ENCODE data around the gene MICU2.
A peak's percentile ranks its signal among the peaks of the same experiment; 100 is the strongest.

The MICU2 gene

GRCh38 chr13:21476893-21477472, 127.0 kb downstream of the MICU2 start:
- DNase-seq = peak; percentile 70

DNA sequence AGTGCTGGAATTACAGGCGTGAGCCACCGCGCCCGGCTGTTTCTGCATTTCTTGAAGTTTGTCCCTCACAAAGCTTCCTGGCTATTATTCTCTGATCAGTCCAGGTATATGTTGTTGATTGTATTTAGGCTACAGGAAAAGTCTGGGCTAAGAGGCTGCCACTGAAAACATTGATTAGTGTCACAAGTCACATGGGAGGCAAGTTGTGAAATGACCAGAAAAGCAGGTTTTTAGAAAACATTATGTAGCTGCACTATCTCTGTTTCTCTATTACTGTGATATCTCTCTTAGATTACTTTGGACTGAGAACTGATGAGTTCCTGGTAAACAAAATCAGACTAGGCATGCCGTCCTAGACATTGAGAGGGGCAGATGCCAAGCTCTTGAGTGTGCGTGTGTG, 128.9 kb downstream of the MICU2 start:
- no peak for DNase-seq

DNA sequence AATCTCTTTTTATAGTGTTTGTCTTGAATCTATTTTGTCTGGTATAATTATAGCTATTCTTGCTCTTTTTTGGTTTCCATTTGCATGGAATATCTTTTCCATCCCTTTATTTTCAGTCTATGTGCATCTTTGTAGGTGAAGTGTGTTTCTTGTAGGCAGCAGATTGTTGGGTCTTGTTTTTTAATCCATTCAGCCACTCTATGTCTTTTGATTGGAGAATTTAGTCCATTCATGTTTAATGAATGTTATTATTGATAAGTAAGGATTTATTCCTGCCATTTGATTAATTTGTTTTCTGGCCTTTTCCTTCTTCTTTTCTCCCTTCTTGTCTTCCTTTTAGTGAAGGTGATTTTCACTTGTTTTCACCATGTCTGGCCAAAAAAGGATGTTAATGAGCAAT, 133.2 kb downstream of the MICU2 start:
- no peak for DNase-seq

- no peak for DNase-seq
Observed at GRCh38 chr13:21466527-21466926, 137.4 kb downstream of the MICU2 start.

DNA sequence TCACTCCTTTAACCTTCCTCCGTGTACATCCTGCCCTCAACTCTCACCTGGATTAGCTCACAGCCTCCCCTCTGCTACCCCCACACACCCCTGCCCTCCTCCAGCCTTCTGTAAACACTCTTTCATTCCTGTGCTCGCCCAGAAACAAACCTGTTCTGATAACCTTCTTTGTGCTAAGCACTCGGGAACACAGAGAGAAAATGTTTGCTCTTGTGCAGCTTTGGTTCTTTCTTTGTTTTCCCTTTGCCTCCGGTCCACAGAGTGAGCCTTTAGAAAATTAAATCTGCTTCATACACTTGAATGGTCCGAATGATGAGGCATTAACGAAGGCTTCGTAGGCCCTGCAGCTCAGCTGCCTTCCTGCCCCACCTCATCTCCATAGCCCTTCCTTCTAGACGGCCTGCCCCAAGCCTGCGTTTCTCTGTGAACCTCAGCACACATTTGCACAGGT, 138.2 kb downstream of the MICU2 start:
- no peak for DNase-seq

DNA sequence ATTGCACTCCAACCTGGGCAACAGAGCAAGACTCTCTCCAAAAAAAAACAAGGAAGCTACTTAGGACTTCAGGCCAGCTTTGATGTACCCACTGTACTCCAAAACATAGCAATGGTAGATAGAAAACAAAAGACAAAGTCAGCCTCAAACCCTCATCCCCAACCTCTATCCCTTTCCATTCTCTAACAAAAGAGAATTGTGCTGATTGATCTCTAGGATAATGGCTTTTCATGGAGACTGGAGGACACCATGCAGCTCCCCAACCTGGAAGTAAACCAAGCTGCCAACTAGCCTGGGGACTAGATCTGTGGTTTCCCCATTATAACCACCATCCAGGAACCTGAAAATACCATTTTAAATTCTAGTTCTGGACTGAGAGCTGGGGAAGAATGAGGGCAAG, 140.5 kb downstream of the MICU2 start:
- no peak for DNase-seq

GRCh38 chr13:21461131-21461530, 142.8 kb downstream of the MICU2 start:
- DNase-seq = no peak

GRCh38 chr13:21458813-21459701, 144.9 kb downstream of the MICU2 start, which contains the start of gene ZDHHC20:
Gene ZDHHC20, minus strand, starts transcription at chr13:21459303. Its CDS starts 132 bp downstream, at chr13:21459171.
- peak; percentile 81 for DNase-seq

DNA sequence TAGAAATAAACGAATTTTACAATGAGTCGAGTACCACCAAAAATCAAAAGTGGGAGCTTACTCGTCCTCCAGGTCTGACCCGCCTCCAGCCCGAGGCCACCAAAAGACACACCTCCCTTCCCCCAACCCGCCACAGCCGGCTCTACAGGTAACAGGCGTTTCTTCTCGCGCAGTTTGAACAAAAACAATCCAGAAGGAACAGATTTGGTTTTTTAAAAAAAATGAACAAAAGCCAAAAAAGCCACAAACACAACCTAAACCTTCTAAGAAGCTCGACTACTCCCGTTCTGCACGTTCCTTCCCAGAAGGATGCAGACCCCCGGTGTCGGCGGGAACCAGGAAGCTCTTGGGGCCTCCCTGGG, 145.5 kb downstream of the MICU2 start:
- no peak for DNase-seq

GRCh38 chr13:21453387-21454081, 150.4 kb downstream of the MICU2 start:
- DNase-seq = no peak

- DNase-seq = no peak
Observed at GRCh38 chr13:21450936-21451335, 153.0 kb downstream of the MICU2 start.

DNA sequence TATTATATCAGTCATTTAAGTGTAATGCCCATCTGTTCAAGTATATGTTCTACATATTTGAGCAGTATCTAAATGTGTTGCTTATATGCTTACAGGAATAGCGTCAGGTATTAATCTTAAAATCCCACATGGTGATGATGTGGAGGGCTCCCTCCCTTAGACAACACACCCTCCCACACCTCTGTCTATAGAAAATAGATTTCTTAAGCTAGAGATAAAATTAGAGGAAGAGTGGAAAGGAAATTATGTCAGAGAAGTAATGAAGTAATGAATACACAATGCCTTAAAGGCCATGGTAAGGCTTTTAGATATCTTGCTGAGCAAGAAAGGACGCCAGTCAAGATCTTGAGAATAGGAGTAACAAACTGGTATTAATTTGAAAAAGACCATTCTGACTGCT, 157.3 kb downstream of the MICU2 start:
- DNase-seq = no peak

- no peak for DNase-seq
Observed at GRCh38 chr13:21445759-21446158, 158.2 kb downstream of the MICU2 start.

- DNase-seq = no peak
Observed at GRCh38 chr13:21443171-21443570, 160.8 kb downstream of the MICU2 start.

Measured in effector CD4-positive, alpha-beta T cell (primary cell).